ENCODE results near the gene NCAM2. TPM values are rescaled to one million over a fixed set of nuclear protein-coding genes. Genes with fewer than 3 reads are reported as not detected.

The NCAM2 gene
- total RNA-seq = not detected

DNA sequence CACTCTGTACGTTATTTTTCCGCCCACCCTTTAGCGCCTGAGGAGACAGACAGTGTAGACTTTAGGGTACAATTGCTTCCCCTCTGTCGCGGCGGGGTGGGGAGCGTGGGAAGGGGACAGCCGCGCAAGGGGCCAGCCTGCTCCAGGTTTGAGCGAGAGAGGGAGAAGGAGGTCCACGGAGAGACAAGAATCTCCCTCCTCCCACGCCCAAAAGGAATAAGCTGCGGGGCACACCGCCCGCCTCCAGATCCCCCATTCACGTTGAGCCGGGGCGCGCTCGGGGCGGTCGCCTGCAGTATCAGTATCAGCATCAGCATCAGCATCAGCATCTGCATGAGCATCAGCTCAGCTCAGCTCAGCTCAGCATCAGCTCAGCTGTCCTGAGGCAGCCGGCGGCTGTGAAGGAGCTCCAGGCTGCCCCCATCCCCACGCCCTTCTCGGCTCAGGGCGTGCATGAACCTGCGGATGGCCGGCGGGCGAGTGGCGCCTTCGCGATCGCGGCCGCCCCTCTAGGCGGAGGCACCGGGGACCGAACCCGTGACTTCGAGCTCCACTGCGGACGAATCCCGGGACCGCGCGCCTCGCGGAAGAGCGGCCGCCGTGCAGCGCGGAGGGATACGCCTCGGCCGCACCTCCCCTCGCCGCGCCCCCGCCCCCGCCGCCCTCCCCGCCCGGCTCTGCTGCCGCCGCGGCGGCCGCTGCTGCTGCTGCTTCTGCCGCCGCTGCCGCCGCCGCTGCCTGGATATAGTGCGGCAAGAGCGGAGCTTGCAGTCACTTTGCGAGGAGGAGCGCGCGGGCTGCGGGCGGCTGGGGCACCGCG lies at the start of gene NCAM2:
Gene NCAM2, plus strand, starts transcription at position 774 of the 820 bp plus-strand sequence.
- peak; percentile 23 for DNase-seq

DNA sequence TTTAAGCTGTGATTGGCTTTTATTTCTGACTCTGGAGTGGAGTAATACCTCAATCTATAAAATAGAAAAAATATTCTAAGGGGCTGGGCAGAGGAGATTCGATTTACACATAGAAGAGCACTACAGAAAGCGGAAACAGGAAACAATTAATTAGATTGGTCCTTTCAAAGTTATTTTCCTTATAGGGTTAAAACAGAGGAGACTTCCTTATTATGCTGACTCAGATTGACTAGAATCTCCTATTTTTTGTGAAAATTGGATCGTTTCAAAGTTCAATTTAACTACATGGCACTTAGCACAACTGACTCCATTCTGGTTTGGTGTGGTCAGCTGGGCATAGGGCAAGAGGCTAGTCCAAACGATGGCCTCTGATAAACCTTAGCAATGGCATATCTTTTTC lies 48.3 kb upstream of the NCAM2 start:
- DNase-seq = no peak

DNA sequence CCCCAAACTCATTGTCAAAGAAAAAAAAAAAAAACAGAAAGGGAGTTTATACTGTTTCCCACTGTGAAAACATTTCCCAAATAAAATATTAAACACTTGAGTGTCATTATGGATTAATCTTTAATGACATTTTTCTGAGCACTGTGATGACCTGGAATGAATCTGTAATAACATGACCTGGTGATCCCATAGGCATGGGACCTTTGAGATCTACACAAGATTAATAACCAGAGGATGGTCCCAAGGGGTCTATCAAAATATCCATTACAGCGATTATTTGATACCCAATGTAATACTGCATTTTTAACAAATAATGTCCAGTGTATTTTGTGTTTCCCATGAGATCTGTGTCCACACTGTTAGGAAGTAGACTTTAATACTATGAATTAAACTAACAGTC lies 32.4 kb upstream of the NCAM2 start:
- DNase-seq = no peak

DNA sequence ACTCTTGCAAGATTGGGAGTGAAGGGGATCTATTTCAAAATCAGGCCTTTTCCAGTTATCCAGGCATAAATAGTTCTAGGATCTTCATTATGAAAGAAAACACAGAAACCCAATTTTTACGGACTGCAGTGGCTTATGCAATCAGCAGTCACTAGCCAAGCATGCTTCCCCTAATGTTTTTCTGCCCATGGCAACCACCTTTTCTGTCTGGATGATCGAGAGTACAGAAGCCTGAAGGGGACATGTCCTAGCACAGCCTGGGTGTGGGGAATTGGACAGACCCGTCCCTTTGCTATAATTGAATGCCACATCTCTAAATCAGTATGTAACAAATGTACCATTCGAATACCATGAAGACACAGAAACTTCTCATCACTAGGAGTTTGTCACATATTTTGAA lies 29.8 kb upstream of the NCAM2 start:
- DNase-seq = no peak

DNA sequence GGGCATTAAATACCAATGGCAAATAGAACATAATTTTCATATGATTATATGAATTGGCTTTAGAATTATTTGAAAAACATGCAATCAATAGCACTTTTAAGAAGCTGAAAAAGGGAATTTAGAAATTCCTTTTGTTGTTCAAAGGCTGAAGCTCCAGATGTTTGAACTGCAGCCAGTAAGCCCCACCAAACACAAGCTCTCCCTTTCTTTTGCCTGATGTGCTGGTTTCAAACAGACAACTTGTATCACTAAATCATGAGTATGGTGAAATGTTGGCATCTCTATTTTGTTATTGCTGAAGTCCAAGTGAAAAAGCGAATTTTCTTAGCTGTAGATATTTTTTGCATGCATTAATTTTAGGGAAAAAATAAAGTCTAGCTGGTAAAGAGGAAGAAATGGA lies 27.5 kb upstream of the NCAM2 start:
- no peak for DNase-seq

DNA sequence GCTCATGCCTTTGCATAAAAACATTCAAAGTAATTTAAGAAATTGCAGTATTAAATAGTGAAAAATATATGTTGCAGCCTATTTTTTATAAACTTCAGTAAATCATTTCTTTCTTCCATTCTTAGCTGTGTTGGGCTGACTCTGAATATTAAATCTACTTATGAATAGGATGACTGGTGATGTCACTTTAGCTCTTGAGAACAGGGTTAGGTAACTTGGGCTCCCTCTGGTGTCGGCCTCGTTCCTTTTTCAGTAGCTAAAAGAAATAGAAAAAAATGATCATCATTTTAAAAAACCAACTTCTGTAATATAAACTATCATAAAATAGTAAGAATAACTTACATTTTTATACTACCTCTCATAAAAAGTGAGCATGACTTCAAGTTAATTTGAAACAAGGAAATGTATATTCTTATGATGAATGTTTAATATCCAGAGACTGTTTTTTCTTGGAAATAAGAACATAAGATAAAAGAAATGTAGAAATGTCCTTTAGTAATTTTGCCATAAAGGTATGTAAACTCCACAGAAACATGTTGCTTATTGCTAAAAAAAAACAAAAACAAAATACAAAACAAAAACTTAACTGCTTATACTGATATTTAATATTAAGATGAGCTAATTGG lies 26.8 kb upstream of the NCAM2 start:
- DNase-seq = no peak

DNA sequence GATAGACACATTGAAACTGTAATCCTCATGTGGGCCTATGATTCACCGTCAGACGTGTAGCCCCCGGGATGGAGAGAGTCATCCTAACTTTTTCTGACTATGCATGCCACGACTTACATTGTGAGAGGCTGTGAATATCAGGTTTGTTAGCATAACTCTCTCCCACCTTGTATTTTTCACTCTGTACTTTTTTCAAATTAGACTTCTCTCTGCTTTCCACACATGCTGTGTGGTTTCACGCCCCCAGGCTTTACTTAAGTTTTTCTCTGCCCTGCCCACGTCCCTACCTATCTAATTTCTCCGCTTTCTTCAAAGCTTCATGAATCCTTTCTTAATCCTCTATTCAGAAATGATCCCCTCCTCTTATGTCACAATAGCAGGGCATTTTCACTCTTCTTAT lies 3.4 kb upstream of the NCAM2 start:
- no peak for DNase-seq

DNA sequence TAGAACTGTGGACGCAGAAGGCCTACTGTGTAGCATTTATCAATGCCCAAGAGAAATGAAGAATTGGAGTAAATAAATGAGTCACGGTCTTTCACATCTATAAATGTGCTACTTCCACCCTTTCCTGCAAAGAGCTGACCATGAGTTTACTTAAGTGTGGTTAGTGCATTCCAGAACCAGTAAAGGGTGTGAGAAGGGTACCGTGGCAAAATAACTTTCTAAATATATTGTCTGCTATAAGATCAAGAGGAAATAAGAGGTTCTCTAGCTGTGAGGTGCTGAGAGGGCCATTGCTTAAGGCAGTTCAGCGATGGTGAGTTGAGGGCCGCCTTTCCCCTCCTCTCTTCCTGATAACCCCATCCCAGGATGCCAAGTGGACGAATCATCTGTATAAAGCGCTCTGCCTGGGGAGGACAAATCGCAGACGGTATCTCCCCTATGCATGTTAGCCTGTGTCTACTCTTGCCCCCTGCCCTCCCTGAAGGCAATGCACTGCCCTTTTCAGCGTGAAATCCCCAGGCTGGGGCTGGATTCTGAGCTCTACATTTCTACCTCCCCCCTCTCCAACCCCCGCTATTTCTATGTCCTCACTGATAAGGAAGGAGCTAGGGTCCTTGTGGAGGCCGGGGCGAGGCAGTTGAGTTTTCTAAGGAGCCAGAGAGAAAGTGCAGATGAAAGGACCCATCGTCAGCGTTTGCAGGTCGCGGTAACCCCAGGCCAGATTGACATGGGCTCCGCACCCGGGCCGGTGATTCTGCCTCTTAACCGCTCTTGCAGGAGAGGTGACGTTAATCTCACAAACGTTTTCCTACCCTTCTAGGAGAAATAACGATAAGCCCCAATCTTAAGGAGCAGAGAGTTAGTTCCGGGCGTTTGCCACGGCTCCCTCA lies 1.5 kb upstream of the NCAM2 start:
- no peak for DNase-seq

DNA sequence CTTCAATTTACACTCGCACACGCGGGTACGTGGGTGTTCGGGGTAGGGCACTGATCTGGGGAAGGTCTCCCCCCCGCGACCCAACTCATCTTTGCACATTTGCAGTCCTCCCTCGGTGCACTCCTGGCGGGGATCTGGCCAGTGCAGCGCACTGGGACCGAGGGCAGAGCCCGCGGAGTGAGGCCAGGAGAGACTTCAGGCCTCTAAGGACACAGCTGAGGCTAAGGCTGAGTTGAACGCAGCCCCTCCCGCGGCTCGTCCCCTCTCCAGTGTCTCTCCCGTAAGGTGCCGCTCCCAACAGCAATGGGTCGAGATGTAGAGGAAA lies 936 bp upstream of the NCAM2 start:
- DNase-seq = no peak

DNA sequence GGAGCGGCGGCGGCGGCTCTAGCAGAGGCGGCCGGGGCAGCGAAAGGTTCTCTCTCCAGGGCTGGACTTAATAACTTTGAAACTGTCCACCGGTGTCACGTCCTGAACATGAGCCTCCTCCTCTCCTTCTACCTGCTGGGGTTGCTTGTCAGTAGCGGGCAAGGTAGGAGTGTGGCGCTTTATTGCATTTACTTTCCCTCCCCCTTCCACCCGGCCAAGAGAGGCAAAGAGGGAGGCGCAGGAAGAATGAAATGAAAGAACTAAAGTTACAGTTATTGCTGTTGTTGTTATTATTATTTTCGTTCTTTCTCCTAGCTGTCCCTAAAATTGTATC lies 214 bp downstream of the NCAM2 start:
- no peak for DNase-seq

DNA sequence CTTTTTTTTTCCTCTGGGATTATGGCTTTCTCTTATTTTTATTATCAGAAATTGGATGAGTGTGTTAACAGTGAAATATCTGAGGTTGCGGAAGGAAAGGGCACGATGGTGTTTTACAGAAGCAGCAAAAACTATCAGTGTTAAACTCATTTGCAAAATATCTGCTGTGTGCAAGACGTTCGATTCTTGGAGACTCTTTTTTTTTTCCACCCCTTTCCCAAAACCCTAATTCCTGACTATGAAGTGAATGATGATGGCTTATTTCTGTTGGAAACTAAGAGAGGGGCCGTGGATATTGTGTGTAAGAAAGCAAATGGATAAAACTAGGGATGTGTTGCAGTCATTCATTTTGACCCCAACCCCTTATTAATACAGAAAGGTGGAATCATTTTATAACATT lies 677 bp downstream of the NCAM2 start:
- no peak for DNase-seq

DNA sequence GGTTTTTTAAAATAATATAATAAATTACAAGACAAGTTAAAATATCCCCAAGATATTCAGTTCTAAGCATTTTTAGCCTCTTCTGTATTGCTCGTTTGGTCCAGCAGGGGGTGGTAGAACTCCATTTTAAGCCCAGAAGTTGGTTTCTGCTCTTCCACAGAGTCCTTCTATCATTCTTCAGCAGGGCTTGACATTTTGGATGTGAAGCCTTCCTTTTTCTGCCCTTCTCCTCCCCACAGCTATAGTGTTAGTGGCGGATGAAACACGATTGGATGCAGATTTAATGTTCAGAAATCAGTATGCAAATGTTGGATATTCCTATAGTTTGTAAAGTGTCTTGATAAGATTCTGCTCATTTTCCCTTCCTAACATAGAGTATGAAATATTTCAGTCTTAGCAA lies 1.4 kb downstream of the NCAM2 start:
- no peak for DNase-seq

DNA sequence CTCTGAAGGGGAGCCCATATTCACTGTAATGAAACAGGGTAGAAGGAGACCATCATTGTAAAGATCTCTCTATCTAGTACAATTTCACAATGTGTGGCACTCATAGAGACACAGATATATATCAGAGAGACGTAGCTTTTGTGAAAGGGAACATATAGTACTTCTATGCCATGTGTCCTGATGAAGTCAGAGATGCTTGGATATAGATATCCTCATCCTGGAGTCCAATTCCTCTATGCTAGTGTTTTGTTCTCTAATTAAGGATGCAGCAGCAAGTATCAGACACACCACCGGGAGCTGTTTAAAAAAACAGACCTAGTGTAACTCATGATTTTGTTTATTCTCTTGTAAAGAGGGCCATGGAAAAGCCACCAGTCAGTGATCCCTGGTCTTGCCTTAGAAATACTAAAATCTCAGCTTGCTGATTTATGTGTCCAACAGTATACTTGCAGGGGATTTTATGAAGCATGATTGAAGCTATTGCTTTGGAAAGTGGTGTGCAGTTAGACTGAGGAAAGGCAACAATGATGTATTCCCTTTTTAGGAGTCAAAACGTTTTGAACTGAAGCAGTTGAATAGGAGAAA lies 2.5 kb downstream of the NCAM2 start:
- no peak for DNase-seq

DNA sequence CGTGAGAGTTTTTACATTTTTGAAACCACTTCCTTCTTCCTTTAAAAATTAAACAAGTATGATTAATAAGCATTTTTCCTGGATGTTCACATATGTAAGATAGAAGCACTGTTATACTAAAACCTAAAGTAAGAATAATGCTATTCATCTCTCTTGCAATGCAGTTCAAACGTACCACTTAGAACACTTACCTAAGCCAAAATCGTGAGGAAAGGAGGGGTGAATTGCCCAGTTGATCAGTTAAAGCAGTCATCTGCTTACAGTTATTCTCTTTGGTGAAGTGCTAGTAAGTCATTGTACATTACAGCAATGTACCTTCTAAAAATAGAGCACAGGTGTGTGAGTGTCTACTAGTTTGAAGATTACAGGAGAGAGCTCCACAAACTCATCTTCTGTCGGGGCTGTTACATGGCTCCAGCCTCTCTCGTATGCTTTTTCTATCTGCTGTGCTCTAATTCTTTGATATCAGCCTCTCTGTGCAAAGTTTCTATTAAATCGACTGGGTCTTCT lies 3.4 kb downstream of the NCAM2 start:
- DNase-seq = no peak

DNA sequence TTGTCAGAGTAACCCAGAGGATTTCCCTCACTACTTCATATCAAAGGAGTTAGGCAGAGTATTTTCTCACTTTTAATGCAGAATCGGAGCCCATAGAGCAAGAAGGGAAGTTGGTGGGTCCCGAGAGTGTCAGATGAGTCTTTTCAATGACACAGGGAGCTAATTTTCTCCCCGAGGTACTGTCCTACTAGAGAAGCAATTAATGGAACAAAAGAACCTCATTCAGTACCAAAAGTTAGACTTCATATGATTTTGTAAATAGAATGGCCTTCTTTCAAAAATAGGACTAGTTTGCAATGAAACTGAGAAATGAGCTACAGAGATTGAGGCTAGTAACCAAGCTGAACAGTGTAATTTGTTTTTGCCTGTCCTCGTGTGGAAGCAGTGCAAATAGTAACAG lies 3.9 kb downstream of the NCAM2 start:
- DNase-seq = no peak

DNA sequence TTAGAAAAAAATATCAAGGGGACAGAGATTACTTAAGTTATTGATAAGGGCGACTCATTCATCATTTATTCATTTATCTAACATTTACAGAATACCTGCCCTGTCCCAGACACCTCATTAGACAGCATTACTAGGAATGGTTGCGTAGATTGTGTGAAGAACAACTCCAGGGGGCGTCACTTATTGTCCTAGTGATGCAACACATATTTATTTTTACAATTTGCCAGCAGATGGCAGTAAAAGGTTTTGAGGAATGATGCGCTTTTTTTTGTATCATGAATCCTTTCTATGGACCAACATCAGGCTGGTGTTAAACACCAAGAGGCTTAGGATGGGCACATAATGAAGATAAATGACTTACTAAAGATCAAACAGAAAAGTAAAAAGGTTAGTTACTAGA lies 5.5 kb downstream of the NCAM2 start:
- no peak for DNase-seq

DNA sequence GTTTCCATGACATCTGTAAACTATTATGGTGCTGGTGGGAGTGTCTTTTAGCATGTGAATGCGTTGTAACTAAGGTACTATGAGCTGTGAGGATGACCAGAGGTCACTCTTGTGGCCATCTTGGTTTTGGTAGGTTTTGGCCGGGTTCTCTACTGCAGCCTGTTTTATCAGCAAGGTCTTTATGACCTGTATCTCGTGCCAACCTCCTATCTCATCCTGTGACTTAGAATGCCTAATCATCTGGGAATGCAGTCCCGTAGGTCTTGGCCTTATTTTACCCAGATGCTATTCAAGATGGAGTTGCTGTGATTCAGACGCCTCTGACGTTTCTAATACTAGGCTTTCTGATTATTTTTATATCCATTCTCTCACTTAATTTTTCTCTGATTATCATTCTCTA lies 9.4 kb downstream of the NCAM2 start:
- DNase-seq = no peak

DNA sequence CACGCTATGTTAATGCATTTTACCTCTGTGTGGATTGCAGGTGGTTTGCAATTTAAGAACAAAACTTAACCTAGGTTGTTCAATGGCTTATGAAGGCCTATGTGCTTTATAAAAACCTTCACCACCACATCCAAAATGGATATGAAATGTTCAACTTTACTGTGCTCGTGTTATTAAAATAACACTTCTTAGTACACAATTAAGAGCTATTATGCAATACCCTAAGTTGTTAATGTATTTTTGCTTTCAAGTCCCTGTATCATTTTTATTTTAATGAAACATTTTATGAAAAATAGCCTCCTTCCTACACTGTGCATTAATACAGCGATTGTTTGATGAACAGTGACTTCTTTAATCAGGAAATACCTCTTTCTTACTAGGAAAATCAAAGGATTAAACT lies 12.0 kb downstream of the NCAM2 start:
- DNase-seq = no peak

DNA sequence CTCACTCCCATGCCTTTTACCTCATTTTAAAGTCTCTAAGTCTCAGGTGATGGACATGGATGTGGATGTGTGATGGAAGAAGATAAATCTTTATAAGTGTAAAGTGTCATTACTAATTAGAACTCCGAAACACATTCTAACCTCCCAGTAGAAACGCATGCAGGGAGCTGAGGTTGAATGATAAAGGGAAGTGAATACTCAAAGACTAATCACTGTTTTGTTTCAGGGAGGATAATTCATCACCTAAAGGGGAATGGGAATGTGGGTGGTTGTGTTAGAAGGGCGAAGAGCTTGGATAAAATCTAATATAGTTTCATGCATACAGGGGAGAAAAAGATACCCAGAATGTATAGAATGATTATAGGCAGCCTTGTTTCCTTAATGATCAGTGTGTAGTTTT lies 12.5 kb downstream of the NCAM2 start:
- no peak for DNase-seq

DNA sequence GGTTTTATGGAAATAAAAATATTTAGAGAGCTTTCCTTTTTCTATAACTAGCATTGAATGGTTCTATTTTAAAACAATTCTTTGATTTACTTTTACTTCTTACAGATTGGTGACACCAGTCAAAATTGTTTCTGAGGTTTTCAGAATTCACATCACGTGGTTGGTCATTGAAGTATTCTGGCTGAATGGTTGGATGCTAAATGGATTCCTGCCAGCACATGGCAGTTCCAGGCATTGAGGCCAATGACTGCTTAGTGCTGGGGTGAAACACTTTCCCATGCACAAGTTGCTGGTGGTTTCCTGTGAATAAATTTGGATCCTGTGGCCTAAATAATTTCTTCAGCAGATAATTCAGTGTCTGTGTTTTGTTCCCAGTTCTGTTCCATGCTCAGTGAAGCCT lies 20.6 kb downstream of the NCAM2 start:
- no peak for DNase-seq

DNA sequence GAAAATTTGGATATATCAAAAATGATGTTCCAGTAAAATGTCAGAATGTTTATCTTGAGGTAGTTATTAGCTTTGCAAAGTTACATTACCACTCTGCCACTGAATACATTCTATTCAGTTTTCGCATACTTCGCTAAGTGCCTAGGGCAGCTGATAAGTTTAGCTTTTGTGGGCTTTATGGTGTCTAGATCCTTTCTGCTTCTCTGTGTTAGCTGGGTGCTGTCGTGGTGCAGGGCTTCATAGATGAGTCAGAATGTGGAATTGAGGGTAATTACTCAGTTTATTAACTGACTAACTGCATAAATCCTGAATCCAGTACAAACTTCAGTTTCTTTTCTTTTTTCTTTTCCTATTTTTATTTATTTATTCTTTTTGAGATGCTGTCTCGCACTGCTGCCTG lies 21.5 kb downstream of the NCAM2 start:
- DNase-seq = no peak

DNA sequence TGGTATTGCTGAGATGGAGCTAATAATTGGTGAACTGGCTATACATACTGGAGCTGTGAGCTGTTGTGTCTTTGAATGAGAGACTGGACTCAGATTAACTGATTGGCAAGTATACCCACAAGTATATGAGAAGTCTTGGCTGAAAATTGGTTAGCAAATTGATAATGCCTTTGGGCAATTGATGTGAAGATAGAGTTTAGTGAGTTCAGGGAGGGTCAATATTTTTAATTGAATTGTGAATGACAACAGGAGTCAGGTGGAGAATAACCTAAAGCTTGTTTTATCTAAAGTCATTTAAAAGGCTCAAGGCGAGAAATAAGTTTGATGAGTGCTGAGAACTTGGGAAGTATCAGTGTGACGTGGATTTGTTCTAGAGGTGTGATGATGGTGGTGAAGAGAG lies 27.5 kb downstream of the NCAM2 start:
- DNase-seq = no peak

DNA sequence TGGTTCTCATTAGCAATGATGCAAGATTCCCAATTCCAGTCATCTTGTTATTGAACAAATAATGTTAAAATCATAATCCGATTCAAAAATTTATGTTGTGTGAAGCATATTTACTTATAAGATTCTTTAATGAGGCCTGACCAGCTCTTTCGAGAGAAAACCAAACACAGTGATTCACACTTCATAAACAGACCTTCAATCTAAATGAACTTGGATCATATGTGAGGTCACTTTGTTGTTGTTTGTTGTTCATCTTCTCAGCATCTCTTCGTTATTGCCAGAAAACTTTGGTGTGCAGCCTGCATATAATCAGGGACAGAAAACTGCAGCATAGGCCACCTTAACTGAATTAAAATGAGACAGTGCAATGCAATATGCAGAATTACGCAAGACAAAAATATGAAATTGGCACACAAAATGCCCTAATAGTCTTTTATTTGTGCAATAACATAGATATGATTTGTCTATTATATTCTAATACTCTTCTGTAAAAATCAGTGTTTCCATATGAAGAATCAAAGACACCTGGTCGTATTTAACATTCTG lies 30.1 kb downstream of the NCAM2 start:
- DNase-seq = no peak
